Activated naive CD8-positive, alpha-beta T cell treated with anti-CD3 and anti-CD28 coated beads, Interleukin-2, amount 10 ng/mL, durations not matched to agents 7 days and 5 days (primary cell): ENCODE measurements around the gene GSS. TPM values are rescaled to one million over a fixed set of nuclear protein-coding genes. Genes with fewer than 3 reads are reported as not detected.

ENCODE experiments used
- ATAC-seq: fragments of 150-1000 bp; cut with Tn5 transposase; one replicate; pipeline ENCODE4 v1.10.0; 2021; ENCODE audit warnings: low read depth, moderate library complexity
- POLR2A ChIA-PET: fragments of 350-600 bp; sonication (Branson Sonifier 250); formaldehyde crosslinking; loops from one replicate; lab custom pipeline; 2021; ENCODE audit warnings: antibody characterized with exemption; lab: Charles Lee
- DNase-seq: peaks from one replicate; pipeline ENCODE4 v3.0.0; 2021
- H3K27ac Mint-ChIP-seq: one replicate; pipeline ENCODE4 v1.8.0; 2022; ENCODE audit warnings: mild to moderate bottlenecking, mixed read lengths
- H3K27me3 Mint-ChIP-seq: one replicate; pipeline ENCODE4 v1.8.0; 2022; ENCODE audit warnings: mild to moderate bottlenecking, moderate library complexity, mixed read lengths
- H3K36me3 Mint-ChIP-seq: one replicate; pipeline ENCODE4 v1.8.0; 2021; ENCODE audit warnings: mild to moderate bottlenecking, mixed read lengths
- H3K4me1 Mint-ChIP-seq: one replicate; pipeline ENCODE4 v1.8.0; 2021; ENCODE audit warnings: mixed read lengths
- H3K4me3 Mint-ChIP-seq: one replicate; pipeline ENCODE4 v1.8.0; 2022; ENCODE audit warnings: mild to moderate bottlenecking, moderate library complexity, mixed read lengths
- H3K9me3 Mint-ChIP-seq: one replicate; pipeline ENCODE4 v1.8.0; 2021; ENCODE audit warnings: mixed read lengths
- total RNA-seq, 2 experiments: library from RNA; stranded (reverse); gene quantifications; one replicate each; pipeline ENCODE4 v1.2.3, GENCODE V29; 2021

Gene GSS
- total RNA-seq, 2 experiments from 2014 or later = 53.8 to 57.2 TPM

- peaks cover 26% of the 10 kb centered on the region for H3K4me1 Mint-ChIP-seq
- H3K9me3 Mint-ChIP-seq = peaks cover 2% of the 10 kb centered on the region
- peaks cover 3% of the 10 kb centered on the region for H3K27me3 Mint-ChIP-seq
- peak overlapping the region; percentile 98 for H3K4me3 Mint-ChIP-seq
- peak overlapping the region; percentile 91 for H3K27ac Mint-ChIP-seq
- DNase-seq (no peak), ATAC-seq (no peak)
- POLR2A ChIA-PET = interaction anchor here (2.1 to 3.6 kb wide), 2 partner anchors 81 to 131 kb away, joined by 4 to 44 read pairs; partner anchors contain the start of genes ACSS2, GGT7 and NCOA6
- H3K36me3 Mint-ChIP-seq = peaks cover 2% of the 10 kb centered on the region
These were observed 444 bp upstream of the GSS start for GRCh38 chr20:34956041-34956458.

DNA sequence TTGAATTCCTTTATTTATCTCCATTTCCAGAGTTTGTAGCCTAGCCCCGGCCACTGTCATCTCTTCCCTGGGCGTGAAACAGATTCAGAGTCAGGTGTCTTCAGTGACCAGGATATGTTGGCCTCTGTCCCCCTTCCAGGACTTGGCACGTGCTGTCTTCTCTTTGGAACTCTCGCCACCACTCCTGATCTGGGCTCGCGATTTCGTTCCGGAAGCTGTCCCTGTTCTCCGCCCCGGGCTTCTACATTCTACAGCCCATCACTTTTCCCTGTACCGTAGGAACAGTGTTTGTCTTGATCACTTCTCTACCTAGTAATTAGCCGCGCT lies 739 bp downstream of the GSS start:
- POLR2A ChIA-PET = interaction anchor here (0.6 to 3.6 kb wide), 3 partner anchors 70 to 130 kb away, joined by 4 to 44 read pairs (median 4); partner anchors contain the start of genes ACSS2, GGT7 and NCOA6
- H3K4me3 Mint-ChIP-seq = peak overlapping the region; percentile 98
- H3K36me3 Mint-ChIP-seq = peaks cover 6% of the 10 kb centered on the region
- ATAC-seq (no peak), DNase-seq (no peak)
- H3K9me3 Mint-ChIP-seq = peaks cover 2% of the 10 kb centered on the region
- H3K27me3 Mint-ChIP-seq = peaks cover 3% of the 10 kb centered on the region
- peak overlapping the region; percentile 91 for H3K27ac Mint-ChIP-seq
- peaks cover 23% of the 10 kb centered on the region for H3K4me1 Mint-ChIP-seq

DNA sequence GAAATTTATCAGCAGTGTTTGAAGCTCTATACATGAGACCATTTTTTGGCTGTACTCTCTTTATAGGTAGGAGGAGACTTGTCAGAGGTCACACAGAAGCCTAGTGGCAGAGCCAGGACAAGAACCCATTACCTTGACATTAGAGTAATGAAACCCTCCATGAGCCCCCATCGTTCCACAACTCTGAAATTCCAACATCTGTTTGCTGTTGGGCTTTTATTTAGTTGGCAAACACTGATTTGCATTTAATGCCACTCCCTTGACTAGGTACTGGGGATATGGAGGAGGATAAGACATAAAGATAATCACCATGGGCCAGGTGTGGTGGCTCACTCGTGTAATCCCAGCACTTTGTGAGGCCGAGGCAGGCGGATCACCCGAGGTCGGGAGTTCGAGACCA lies 1.6 kb downstream of the GSS start:
- POLR2A ChIA-PET = interaction anchor here (0.6 to 0.7 kb wide), 2 partner anchors 81 to 217 kb away, joined by 4 to 5 read pairs; no protein-coding TSS in a partner anchor
- H3K4me3 Mint-ChIP-seq = peak overlapping the region; percentile 38
- DNase-seq (no peak), ATAC-seq (no peak)
- H3K9me3 Mint-ChIP-seq = peaks cover 2% of the 10 kb centered on the region
- H3K4me1 Mint-ChIP-seq = peaks cover 25% of the 10 kb centered on the region
- peaks cover 3% of the 10 kb centered on the region for H3K27me3 Mint-ChIP-seq
- H3K27ac Mint-ChIP-seq = no peak overlapping the region
- peaks cover 12% of the 10 kb centered on the region for H3K36me3 Mint-ChIP-seq

DNA sequence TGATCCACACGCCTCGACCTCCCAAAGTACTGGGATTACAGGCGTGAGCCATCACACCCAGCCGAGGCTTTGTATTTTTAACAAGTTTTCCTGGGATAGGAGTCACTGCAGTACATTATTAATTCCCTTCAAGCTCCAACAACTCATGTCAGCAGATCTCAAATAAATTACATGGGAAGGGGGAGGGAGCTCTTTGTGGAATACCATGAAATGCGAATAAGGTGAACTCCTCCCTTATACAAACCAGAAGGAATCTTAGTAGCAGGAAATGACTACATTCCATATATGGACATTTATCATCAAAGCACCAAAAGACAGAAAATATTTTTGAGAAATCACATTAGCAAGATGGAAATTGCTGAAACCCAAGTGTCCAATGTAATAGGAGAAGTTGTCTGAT lies 2.9 kb downstream of the GSS start:
- ATAC-seq = no peak
- Mint-ChIP-seq H3K9me3 (peaks cover 2% of the 10 kb centered on the region), H3K4me3 (no peak overlapping the region), H3K27ac (no peak overlapping the region), H3K36me3 (peaks cover 12% of the 10 kb centered on the region), H3K27me3 (peaks cover 3% of the 10 kb centered on the region), H3K4me1 (peaks cover 25% of the 10 kb centered on the region)
- DNase-seq = no peak
- POLR2A ChIA-PET = no interaction called here

- peaks cover 9% of the 10 kb centered on the region for H3K36me3 Mint-ChIP-seq
- H3K4me3 Mint-ChIP-seq = no peak overlapping the region
- peaks cover 25% of the 10 kb centered on the region for H3K4me1 Mint-ChIP-seq
- H3K27me3 Mint-ChIP-seq = no peaks in the 10 kb centered on the region
- H3K9me3 Mint-ChIP-seq = no peaks in the 10 kb centered on the region
- no peak for DNase-seq
- H3K27ac Mint-ChIP-seq = no peak overlapping the region
- ATAC-seq = no peak
- POLR2A ChIA-PET = interaction anchor here (0.7 kb wide), 1 partner anchor 503 kb away, joined by 4 read pairs; no protein-coding TSS in a partner anchor
These were observed 4.0 kb downstream of the GSS start for GRCh38 chr20:34951652-34952051.

- POLR2A ChIA-PET = no interaction called here
- no peaks in the 10 kb centered on the region for H3K9me3 Mint-ChIP-seq
- H3K27ac Mint-ChIP-seq = no peak overlapping the region
- H3K4me3 Mint-ChIP-seq = no peak overlapping the region
- H3K4me1 Mint-ChIP-seq = peaks cover 22% of the 10 kb centered on the region
- H3K27me3 Mint-ChIP-seq = no peaks in the 10 kb centered on the region
- no peak for DNase-seq
- ATAC-seq = no peak
- peaks cover 9% of the 10 kb centered on the region for H3K36me3 Mint-ChIP-seq
These were observed 4.4 kb downstream of the GSS start for GRCh38 chr20:34951252-34951651.

GRCh38 chr20:34949120-34949519 lies 6.5 kb downstream of the GSS start:
- ATAC-seq (no peak), DNase-seq (no peak)
- Mint-ChIP-seq H3K4me1 (peaks cover 8% of the 10 kb centered on the region), H3K36me3 (peaks cover 9% of the 10 kb centered on the region), H3K9me3 (no peaks in the 10 kb centered on the region), H3K4me3 (no peak overlapping the region), H3K27ac (no peak overlapping the region), H3K27me3 (no peaks in the 10 kb centered on the region)
- POLR2A ChIA-PET = no interaction called here

- no peak overlapping the region for H3K4me3 Mint-ChIP-seq
- ATAC-seq (no peak), DNase-seq (no peak)
- H3K27me3 Mint-ChIP-seq = no peaks in the 10 kb centered on the region
- H3K4me1 Mint-ChIP-seq = peaks cover 6% of the 10 kb centered on the region
- POLR2A ChIA-PET = interaction anchor here (0.6 kb wide), 1 partner anchor 254 kb away, joined by 3 read pairs; no protein-coding TSS in a partner anchor
- no peak overlapping the region for H3K27ac Mint-ChIP-seq
- H3K36me3 Mint-ChIP-seq = peaks cover 15% of the 10 kb centered on the region
- H3K9me3 Mint-ChIP-seq = no peaks in the 10 kb centered on the region
These were observed 7.6 kb downstream of the GSS start for GRCh38 chr20:34948030-34948429.

DNA sequence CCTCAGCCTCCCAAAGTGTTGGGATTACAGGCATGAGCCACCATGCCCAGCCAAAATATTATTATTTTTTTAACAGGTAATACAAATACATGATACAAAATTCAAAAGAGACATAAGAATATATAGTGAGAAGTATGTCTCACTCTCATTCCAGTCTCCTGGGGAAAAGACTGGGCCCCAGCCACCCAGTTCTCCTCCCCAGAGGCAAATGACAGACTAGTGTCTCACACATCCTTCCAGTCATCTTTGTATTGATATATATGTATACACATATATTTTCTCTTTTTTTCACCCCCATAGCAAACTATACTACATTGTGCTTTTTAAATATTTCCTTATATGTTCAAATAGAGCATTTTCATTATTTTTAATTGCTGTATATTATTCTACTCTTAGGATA lies 8.3 kb downstream of the GSS start:
- ATAC-seq (no peak), DNase-seq (no peak)
- Mint-ChIP-seq H3K4me1 (peaks cover 2% of the 10 kb centered on the region), H3K27me3 (no peaks in the 10 kb centered on the region), H3K9me3 (no peaks in the 10 kb centered on the region), H3K36me3 (peaks cover 15% of the 10 kb centered on the region), H3K4me3 (no peak overlapping the region), H3K27ac (no peak overlapping the region)
- POLR2A ChIA-PET = interaction anchor here (0.6 kb wide), 1 partner anchor 255 kb away, joined by 3 read pairs; no protein-coding TSS in a partner anchor

- ATAC-seq = no peak
- no peak for DNase-seq
- H3K36me3 Mint-ChIP-seq = peaks cover 15% of the 10 kb centered on the region
- H3K27me3 Mint-ChIP-seq = no peaks in the 10 kb centered on the region
- POLR2A ChIA-PET = no interaction called here
- no peak overlapping the region for H3K27ac Mint-ChIP-seq
- H3K9me3 Mint-ChIP-seq = no peaks in the 10 kb centered on the region
- H3K4me3 Mint-ChIP-seq = no peak overlapping the region
- peaks cover 2% of the 10 kb centered on the region for H3K4me1 Mint-ChIP-seq
These were observed 8.9 kb downstream of the GSS start for GRCh38 chr20:34946661-34947060.

DNA sequence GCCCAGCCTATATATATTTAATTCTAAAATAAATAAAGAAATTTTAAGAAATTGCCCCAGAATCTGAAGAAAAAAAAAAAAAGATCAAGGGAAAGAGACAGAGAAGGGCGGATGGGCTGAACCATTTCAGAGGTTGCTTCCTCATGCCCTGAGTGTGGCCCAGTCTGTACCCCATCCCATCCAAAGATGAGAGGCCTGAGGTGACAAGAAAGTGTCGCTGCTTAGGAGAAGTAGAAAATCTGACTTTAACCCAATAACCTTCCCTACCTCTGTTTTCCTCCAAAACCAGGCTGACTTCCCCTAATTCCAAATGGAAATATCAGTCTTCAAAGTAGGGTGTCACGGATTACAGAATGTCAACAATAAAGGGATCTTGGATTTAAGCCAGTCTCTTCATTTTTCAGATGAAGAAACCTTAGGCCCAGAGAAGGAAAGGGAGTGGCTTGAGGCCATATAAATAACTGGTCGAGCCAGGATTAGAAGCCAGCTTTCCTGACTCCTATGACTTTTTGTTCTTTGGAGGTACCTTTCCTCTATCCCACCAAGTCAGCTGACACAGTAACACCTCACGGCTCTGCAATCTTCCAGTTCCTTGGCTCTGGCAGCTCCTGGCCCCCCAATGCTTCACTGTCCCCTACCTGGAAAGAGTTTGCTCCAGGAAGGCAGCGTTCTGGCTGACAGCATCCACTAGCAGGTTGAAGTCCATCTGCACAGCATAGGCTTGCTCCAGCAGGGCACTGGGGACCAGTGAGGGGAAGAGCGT lies 10.1 kb downstream of the GSS start:
- Mint-ChIP-seq H3K27ac (no peak overlapping the region), H3K9me3 (no peaks in the 10 kb centered on the region), H3K4me1 (peaks cover 2% of the 10 kb centered on the region), H3K36me3 (peaks cover 17% of the 10 kb centered on the region), H3K27me3 (no peaks in the 10 kb centered on the region), H3K4me3 (no peak overlapping the region)
- POLR2A ChIA-PET = no interaction called here
- no peak for ATAC-seq
- no peak for DNase-seq

- POLR2A ChIA-PET = interaction anchor here (1.3 kb wide), 1 partner anchor 9 kb away, joined by 3 read pairs; no protein-coding TSS in a partner anchor
- no peaks in the 10 kb centered on the region for H3K27me3 Mint-ChIP-seq
- no peaks in the 10 kb centered on the region for H3K4me1 Mint-ChIP-seq
- H3K4me3 Mint-ChIP-seq = no peak overlapping the region
- H3K27ac Mint-ChIP-seq = no peak overlapping the region
- no peaks in the 10 kb centered on the region for H3K9me3 Mint-ChIP-seq
- DNase-seq = no peak
- ATAC-seq = no peak
- H3K36me3 Mint-ChIP-seq = peaks cover 11% of the 10 kb centered on the region
These were observed 11.6 kb downstream of the GSS start for GRCh38 chr20:34943808-34944567.

DNA sequence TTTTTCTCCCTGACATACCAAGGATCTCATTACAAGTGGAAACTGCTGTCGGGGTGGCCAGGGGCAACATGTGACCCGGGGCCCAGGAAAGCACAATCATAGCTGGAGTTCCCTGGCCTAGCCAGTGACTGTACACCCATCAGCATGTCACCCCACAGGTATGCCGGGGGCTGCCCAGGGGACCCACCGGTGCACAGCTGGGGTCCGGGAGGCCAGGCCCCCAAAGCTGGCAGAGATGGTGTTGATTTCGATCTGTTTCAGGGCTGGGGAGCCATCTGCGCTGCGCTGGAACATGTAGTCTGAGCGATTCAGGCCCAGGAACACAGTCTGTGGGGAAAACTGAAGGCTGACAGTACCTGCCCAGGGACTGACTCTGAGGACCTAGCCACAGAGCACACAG lies 13.3 kb downstream of the GSS start:
- DNase-seq (no peak), ATAC-seq (no peak)
- Mint-ChIP-seq H3K27ac (no peak overlapping the region), H3K9me3 (no peaks in the 10 kb centered on the region), H3K4me1 (no peaks in the 10 kb centered on the region), H3K27me3 (no peaks in the 10 kb centered on the region), H3K4me3 (no peak overlapping the region), H3K36me3 (peaks cover 15% of the 10 kb centered on the region)
- POLR2A ChIA-PET = no interaction called here
